HUES6 (cell line): ENCODE results near the gene LAMA2.
"Not testable (repeated sequence)": the region's sequence is repeated elsewhere in the genome, so short reads cannot be mapped to it uniquely, and the experiment has no call there.

Experiments used
- H3K27ac ChIP-seq: 2 replicates; pipeline ENCODE4 v1.7.0; 2013; ENCODE audit warnings: low read depth, mild to moderate bottlenecking, low read length, inconsistent platforms
- H3K27me3 ChIP-seq: 2 replicates; pipeline ENCODE4 v1.6.1; 2013; ENCODE audit warnings: low read length; ENCODE audit not compliant: control insufficient read depth, insufficient read depth
- H3K36me3 ChIP-seq: 2 replicates; pipeline ENCODE4 v1.6.1; 2013; ENCODE audit warnings: low read length; ENCODE audit not compliant: control insufficient read depth, insufficient read depth
- H3K4me1 ChIP-seq: 2 replicates; pipeline ENCODE4 v1.6.1; 2013; ENCODE audit warnings: low read length; ENCODE audit not compliant: control insufficient read depth, insufficient read depth
- H3K4me3 ChIP-seq: 2 replicates; pipeline ENCODE4 v1.5.1; 2013; ENCODE audit warnings: low read depth, low read length
- H3K9ac ChIP-seq: one replicate; pipeline ENCODE4 v1.6.1; 2013; ENCODE audit warnings: mild to moderate bottlenecking, low read length
- H3K9me3 ChIP-seq: 2 replicates; pipeline ENCODE4 v1.6.1; 2013; ENCODE audit warnings: low read depth, low read length; ENCODE audit not compliant: control insufficient read depth, insufficient read depth

The LAMA2 gene

GRCh38 chr6:129084406-129084805 is 201.5 kb downstream of the LAMA2 start:
- no peaks in the 10 kb centered on the region for H3K4me1 ChIP-seq

GRCh38 chr6:129088481-129088880 is 205.5 kb downstream of the LAMA2 start:
- not testable (repeated sequence) for H3K9ac ChIP-seq, H3K4me1 ChIP-seq, H3K27ac ChIP-seq, H3K27me3 ChIP-seq, H3K9me3 ChIP-seq, H3K36me3 ChIP-seq, H3K4me3 ChIP-seq

More at GRCh38 chr6:129084406-129084805, 201.5 kb downstream of the LAMA2 start:
- Histone ChIP-seq H3K9ac (no peak overlapping the region), H3K27me3 (no peaks in the 10 kb centered on the region), H3K36me3 (no peaks in the 10 kb centered on the region), H3K4me3 (no peak overlapping the region), H3K27ac (no peak overlapping the region), H3K9me3 (peaks cover 3% of the 10 kb centered on the region; the same call in 1 of the 2 replicates)

- Histone ChIP-seq H3K36me3 (no peaks in the 10 kb centered on the region), H3K4me3 (no peak overlapping the region), H3K9me3 (peaks cover 3% of the 10 kb centered on the region; the same call in 1 of the 2 replicates), H3K27me3 (no peaks in the 10 kb centered on the region), H3K4me1 (no peaks in the 10 kb centered on the region), H3K27ac (no peak overlapping the region), H3K9ac (no peak overlapping the region)
These were observed 206.4 kb downstream of the LAMA2 start for GRCh38 chr6:129089357-129089756.

GRCh38 chr6:129094147-129094546 is 211.2 kb downstream of the LAMA2 start:
- Histone ChIP-seq H3K9ac (no peak overlapping the region), H3K36me3 (no peaks in the 10 kb centered on the region), H3K4me1 (no peaks in the 10 kb centered on the region; the same call in 1 of the 2 replicates), H3K27ac (no peak overlapping the region), H3K4me3 (no peak overlapping the region), H3K27me3 (no peaks in the 10 kb centered on the region), H3K9me3 (peaks cover under 1% of the 10 kb centered on the region; the same call in 1 of the 2 replicates)

DNA sequence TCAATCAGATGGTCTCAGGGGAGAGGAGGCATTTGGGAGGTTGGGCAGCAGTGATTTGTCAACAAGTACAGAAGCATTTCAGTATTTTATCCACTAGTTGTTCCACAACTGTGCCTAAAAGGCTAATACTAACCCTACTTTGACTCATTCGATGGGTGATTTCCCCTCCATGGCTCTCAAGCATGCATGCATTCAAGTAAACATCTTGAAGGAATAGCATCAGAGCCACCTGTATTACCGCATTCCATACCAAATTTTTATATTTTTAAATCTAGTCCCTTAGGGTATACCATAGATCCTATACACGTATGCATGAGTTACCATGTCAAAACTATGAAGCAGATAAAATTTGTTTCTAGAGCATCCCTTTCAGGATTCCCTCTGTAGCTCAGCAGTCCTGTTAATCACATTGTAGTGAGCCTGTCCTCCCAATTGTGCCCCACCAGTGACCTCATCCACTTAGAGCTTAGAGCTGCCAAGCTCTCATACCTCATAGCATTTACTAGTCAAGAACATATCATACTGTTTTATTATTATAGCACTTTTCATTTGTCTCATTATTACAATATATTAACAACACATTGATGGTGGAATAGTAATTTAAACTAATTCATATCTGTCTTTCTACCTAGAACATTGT is 213.8 kb downstream of the LAMA2 start:
- Histone ChIP-seq H3K4me1 (no peaks in the 10 kb centered on the region; the same call in 1 of the 2 replicates), H3K4me3 (no peak overlapping the region), H3K36me3 (no peaks in the 10 kb centered on the region), H3K27ac (no peak overlapping the region), H3K27me3 (no peaks in the 10 kb centered on the region), H3K9me3 (no peaks in the 10 kb centered on the region), H3K9ac (no peak overlapping the region)

DNA sequence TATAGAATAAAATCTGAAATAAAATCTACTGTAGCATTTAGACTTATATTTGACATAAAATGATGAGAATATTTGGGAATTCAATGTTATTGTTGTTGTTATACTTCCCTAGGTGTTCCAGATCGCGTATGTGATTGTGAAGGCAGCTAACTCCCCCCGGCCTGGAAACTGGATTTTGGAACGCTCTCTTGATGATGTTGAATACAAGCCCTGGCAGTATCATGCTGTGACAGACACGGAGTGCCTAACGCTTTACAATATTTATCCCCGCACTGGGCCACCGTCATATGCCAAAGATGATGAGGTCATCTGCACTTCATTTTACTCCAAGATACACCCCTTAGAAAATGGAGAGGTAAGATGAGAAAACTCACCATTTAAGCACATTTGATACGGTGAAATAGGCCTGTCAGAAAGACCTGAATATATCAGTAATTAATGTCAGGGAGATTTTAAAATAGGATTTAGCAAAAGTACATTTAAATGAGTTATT is 215.2 kb downstream of the LAMA2 start:
- Histone ChIP-seq H3K27ac (no peak overlapping the region), H3K4me1 (no peaks in the 10 kb centered on the region; the same call in 1 of the 2 replicates), H3K27me3 (no peaks in the 10 kb centered on the region), H3K4me3 (no peak overlapping the region), H3K9me3 (no peaks in the 10 kb centered on the region), H3K36me3 (no peaks in the 10 kb centered on the region), H3K9ac (no peak overlapping the region)

GRCh38 chr6:129099696-129100095 is 216.8 kb downstream of the LAMA2 start:
- Histone ChIP-seq H3K4me1 (no peaks in the 10 kb centered on the region; the same call in none of the 2 replicates), H3K27ac (no peak overlapping the region), H3K27me3 (no peaks in the 10 kb centered on the region)

DNA sequence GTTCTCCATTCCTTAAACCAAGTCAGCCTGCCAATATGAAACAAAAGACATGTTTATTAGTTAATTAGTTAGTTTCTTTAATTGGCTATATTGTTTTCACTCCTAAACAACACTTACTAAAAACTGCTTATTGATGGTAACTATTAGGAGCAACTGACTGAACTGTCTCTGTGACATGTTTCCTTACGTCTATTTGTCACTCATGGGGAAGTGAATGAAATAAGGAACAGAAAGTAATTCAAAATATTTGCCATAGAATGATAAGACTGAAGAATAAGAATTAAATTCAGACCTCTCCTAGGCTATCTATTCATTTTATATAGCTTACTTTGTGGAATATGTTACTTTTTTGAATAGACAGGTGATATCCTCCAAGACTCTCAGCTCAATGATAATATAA is 217.2 kb downstream of the LAMA2 start:
- no peaks in the 10 kb centered on the region for H3K36me3 ChIP-seq
- no peak overlapping the region for H3K27ac ChIP-seq
- no peaks in the 10 kb centered on the region for H3K9me3 ChIP-seq
- H3K4me3 ChIP-seq, result no peak overlapping the region
- H3K4me1 ChIP-seq, result no peaks in the 10 kb centered on the region; the same call in none of the 2 replicates
- H3K9ac ChIP-seq, result no peak overlapping the region
- no peaks in the 10 kb centered on the region for H3K27me3 ChIP-seq

More at GRCh38 chr6:129099696-129100095, 216.8 kb downstream of the LAMA2 start:
- Histone ChIP-seq H3K9me3 (no peaks in the 10 kb centered on the region), H3K9ac (no peak overlapping the region), H3K4me3 (no peak overlapping the region), H3K36me3 (no peaks in the 10 kb centered on the region)

DNA sequence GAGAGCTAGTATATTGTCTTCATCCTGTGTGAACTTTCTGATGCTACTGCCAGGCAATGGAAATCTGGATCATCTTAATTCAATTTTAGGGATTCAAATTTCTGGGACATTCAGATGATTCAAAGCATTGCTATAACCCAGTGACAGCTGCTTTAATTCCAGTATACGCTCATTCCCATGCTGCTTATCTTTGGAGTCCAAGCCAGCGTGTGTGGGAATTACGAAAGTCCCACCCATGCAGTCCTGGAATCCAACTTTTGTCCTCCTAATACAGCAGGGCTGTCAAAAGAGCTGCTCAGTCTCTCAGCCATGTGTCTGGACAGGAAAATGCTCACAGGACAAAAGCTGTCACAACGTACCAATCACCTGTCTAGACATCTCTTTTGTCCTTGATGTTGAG is 219.8 kb downstream of the LAMA2 start:
- H3K36me3 ChIP-seq, result no peaks in the 10 kb centered on the region
- H3K27ac ChIP-seq, result no peak overlapping the region
- no peak overlapping the region for H3K9ac ChIP-seq
- H3K4me3 ChIP-seq, result no peak overlapping the region
- H3K27me3 ChIP-seq, result no peaks in the 10 kb centered on the region
- no peaks in the 10 kb centered on the region for H3K9me3 ChIP-seq
- peaks cover 11% of the 10 kb centered on the region for H3K4me1 ChIP-seq

DNA sequence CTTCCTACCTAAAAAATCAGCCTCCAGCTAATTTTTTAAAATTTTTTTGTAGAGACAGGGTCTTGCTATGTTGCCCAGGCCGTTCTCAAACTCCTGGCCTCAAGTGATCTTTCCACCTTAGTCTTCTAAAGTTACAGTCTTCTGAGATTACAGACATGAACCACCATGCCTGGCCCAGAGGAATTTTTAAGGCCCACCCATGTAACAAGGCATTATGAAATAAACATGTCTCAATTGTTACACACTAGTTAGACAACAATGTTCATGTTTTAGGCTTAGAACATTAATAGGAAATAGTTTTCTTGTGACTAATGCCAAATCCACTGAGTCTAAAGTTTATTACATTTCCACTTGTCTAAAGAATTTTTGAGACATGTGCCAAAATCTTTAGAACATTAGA is 221.2 kb downstream of the LAMA2 start:
- Histone ChIP-seq H3K4me1 (peaks cover 11% of the 10 kb centered on the region), H3K27ac (no peak overlapping the region), H3K9me3 (no peaks in the 10 kb centered on the region), H3K27me3 (no peaks in the 10 kb centered on the region), H3K36me3 (no peaks in the 10 kb centered on the region), H3K4me3 (no peak overlapping the region), H3K9ac (no peak overlapping the region)

DNA sequence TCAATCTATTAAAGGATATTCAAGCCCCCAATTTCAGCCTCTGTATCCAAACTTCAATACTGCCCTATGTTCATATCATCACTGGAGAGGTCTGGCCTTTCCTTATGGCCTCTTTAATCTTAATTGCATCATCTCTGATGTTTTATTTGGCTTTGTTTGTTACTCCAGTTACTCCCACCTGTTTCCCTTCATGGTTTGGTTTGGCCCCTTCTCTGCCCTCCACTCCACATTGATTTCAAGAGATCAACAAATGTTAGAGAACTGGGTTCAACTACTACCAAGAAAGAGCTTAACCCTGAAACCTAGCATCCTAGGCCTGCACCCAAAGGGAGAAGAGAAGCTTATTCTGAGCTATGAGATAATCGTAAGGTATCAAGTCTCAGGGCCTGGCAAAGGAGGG is 221.6 kb downstream of the LAMA2 start:
- no peaks in the 10 kb centered on the region for H3K27me3 ChIP-seq
- peaks cover 11% of the 10 kb centered on the region for H3K4me1 ChIP-seq
- no peak overlapping the region for H3K4me3 ChIP-seq
- no peak overlapping the region for H3K9ac ChIP-seq
- no peaks in the 10 kb centered on the region for H3K9me3 ChIP-seq
- H3K36me3 ChIP-seq, result no peaks in the 10 kb centered on the region
- H3K27ac ChIP-seq, result no peak overlapping the region
